Measurements from ENCODE around the gene LRRC8D. TPM values are rescaled to one million over a fixed set of nuclear protein-coding genes. Genes with fewer than 3 reads are reported as not detected.

The LRRC8D gene
- total and polyA plus RNA-seq, 2 of the 4 experiments (the other 2 are of a cell fraction), result 34.1 to 35.3 TPM

DNA sequence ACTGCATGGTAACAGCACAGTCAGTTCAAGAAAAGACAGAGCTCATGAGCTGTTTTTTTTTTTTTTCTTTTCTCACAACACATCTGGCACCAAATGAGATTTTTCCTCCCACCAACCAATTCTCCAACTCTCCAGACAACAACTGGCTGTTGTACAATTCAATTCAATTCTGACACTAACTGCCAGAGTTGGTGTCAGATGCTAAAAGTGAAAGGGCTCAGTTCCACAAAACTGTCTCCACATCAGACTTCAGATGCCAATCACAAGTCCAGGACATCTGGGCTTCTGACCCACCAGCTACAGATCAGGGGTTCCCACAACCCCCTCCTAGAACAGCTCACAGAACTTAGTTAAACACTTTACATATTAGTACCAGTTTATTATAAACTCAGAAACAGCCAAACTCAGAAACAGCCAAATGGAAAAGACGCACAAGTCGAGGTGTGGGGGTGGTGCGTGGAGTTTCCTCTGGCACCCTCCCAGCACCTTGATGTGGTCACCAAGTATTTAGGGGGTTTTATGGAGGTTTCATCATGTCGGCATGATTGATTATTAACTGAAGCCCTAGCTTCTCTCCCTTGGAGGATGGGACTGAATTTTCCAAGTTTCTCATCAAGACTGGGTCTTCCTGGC lies 39.2 kb upstream of the LRRC8D start:
- intact Hi-C loops (cut with micrococcal nuclease), result loop anchor here (5.0 to 10.0 kb wide), 2 partner anchors 336 to 1483 kb away; no protein-coding TSS in a partner anchor
- in situ Hi-C loops (cut with MboI; ENCODE audit: low sequenced_read_pairs), result no loop called here
- no TSS peak for BruUV-seq (replicated peaks)
- dilution Hi-C loops (cut with HindIII; ENCODE audit: low sequenced_read_pairs, unreplicated experiment), result no loop called here
- Histone ChIP-seq H4K20me1 (ENCODE audit: insufficient read depth, low read length) (no peaks in the 10 kb centered on the region), H2AK5ac (ENCODE audit: low read depth, low read length) (no peak overlapping the region), H4K5ac (ENCODE audit: low read depth, low read length) (no peak overlapping the region), H2BK120ac (ENCODE audit: low read depth, low read length) (no peak overlapping the region), H2BK20ac (ENCODE audit: low read depth, low read length) (no peak overlapping the region), H3K4me2 (ENCODE audit: low read depth, low read length) (no peak overlapping the region), H3K18ac (ENCODE audit: low read depth, low read length) (no peak overlapping the region), H3K4me1 (ENCODE audit: control insufficient read depth, insufficient read depth, low read length) (peaks cover 3% of the 10 kb centered on the region), H3K9me1 (ENCODE audit: insufficient read depth, low read length) (no peaks in the 10 kb centered on the region), H4K8ac (ENCODE audit: low read depth in 2 of 2, low read length in 2 of 2) (no peak overlapping the region), H3K56ac (ENCODE audit: extremely low read depth, insufficient read depth, low read length) (no peak overlapping the region), H3K23ac (ENCODE audit: low read depth, low read length) (no peak overlapping the region), H3K4ac (ENCODE audit: low read depth, low read length) (no peak overlapping the region), H3K79me1 (ENCODE audit: low read depth in 1 of 2, low read length in 2 of 2) (no peaks in the 10 kb centered on the region), H3K9ac (ENCODE audit: low read depth, low read length) (no peak overlapping the region), H2BK5ac (ENCODE audit: low read depth, low read length, poor library complexity, severe bottlenecking) (no peak overlapping the region), H3K4me3 (ENCODE audit: insufficient read depth, low read depth, low read length) (no peak overlapping the region), H3K9me3 (ENCODE audit: control insufficient read depth, insufficient read depth, low read length) (no peaks in the 10 kb centered on the region), H2AFZ (replicated peaks; ENCODE audit: low read length, poor library complexity) (no peak overlapping the region), H3K27ac (ENCODE audit: insufficient read depth, low read length) (no peak overlapping the region), H2AK9ac (replicated peaks; ENCODE audit: low read depth, low read length, poor library complexity) (no peak overlapping the region), H4K91ac (ENCODE audit: insufficient read depth, low read depth, low read length) (no peak overlapping the region), H3K14ac (replicated peaks; ENCODE audit: low read depth, low read length) (no peak overlapping the region), H3K36me3 (ENCODE audit: control insufficient read depth, insufficient read depth, low read length) (no peaks in the 10 kb centered on the region), H2BK15ac (ENCODE audit: low read depth, low read length) (no peak overlapping the region), H3K27me3 (ENCODE audit: control insufficient read depth, insufficient read depth, low read length) (peaks cover 4% of the 10 kb centered on the region; the same call in 1 of the 2 replicates)
- TF ChIP-seq MAZ (IDR thresholded peaks at IDR 0.05; ENCODE audit: borderline replicate concordance, low read depth, low read length) (no peak), RAD21 (IDR thresholded peaks at IDR 0.05; ENCODE audit: low read length) (no peak), RCOR1 (IDR thresholded peaks at IDR 0.05; ENCODE audit: insufficient replicate concordance, low read length) (no peak), SMC3 (IDR thresholded peaks at IDR 0.05; ENCODE audit: low read depth, low read length) (no peak), POLR2A (IDR thresholded peaks at IDR 0.05; ENCODE audit: low read depth, low read length) (no peak), NFE2L2 (IDR thresholded peaks at IDR 0.05; ENCODE audit: low read depth, low read length) (no peak), MXI1 (IDR thresholded peaks at IDR 0.05; ENCODE audit: borderline replicate concordance, low read depth, low read length) (no peak), RFX5 (IDR thresholded peaks at IDR 0.05; ENCODE audit: low read depth, low read length) (no peak), FOS (IDR thresholded peaks at IDR 0.05; ENCODE audit: low read depth, low read length) (no peak), MAFK (IDR thresholded peaks at IDR 0.05; ENCODE audit: low read depth, low read length) (no peak), BHLHE40 (IDR thresholded peaks at IDR 0.05; ENCODE audit: low read depth, low read length) (no peak), CEBPB (IDR thresholded peaks at IDR 0.05; ENCODE audit: low read depth, low read length) (no peak), CHD1 (IDR thresholded peaks at IDR 0.05; ENCODE audit: low read depth, low read length) (no peak)
- TF ChIP-seq, protein P1, sequence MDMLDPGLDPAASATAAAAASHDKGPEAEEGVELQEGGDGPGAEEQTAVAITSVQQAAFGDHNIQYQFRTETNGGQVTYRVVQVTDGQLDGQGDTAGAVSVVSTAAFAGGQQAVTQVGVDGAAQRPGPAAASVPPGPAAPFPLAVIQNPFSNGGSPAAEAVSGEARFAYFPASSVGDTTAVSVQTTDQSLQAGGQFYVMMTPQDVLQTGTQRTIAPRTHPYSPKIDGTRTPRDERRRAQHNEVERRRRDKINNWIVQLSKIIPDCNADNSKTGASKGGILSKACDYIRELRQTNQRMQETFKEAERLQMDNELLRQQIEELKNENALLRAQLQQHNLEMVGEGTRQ (IDR thresholded peaks at IDR 0.05; ENCODE audit: low read depth, low read length), result no peak
- TF ChIP-seq, protein P2, sequence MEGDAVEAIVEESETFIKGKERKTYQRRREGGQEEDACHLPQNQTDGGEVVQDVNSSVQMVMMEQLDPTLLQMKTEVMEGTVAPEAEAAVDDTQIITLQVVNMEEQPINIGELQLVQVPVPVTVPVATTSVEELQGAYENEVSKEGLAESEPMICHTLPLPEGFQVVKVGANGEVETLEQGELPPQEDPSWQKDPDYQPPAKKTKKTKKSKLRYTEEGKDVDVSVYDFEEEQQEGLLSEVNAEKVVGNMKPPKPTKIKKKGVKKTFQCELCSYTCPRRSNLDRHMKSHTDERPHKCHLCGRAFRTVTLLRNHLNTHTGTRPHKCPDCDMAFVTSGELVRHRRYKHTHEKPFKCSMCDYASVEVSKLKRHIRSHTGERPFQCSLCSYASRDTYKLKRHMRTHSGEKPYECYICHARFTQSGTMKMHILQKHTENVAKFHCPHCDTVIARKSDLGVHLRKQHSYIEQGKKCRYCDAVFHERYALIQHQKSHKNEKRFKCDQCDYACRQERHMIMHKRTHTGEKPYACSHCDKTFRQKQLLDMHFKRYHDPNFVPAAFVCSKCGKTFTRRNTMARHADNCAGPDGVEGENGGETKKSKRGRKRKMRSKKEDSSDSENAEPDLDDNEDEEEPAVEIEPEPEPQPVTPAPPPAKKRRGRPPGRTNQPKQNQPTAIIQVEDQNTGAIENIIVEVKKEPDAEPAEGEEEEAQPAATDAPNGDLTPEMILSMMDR (conservative IDR thresholded peaks at IDR 0.05; ENCODE audit: low read depth, low read length), result no peak
- TF ChIP-seq, protein P3, sequence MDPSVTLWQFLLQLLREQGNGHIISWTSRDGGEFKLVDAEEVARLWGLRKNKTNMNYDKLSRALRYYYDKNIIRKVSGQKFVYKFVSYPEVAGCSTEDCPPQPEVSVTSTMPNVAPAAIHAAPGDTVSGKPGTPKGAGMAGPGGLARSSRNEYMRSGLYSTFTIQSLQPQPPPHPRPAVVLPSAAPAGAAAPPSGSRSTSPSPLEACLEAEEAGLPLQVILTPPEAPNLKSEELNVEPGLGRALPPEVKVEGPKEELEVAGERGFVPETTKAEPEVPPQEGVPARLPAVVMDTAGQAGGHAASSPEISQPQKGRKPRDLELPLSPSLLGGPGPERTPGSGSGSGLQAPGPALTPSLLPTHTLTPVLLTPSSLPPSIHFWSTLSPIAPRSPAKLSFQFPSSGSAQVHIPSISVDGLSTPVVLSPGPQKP (IDR thresholded peaks at IDR 0.05; ENCODE audit: borderline replicate concordance, low read depth, low read length), result no peak
- WGBS, 2 experiments (ENCODE audit: extremely low coverage in 2 of 2, insufficient read length in 1 of 2), result no CpG with 5 or more reads among the region's 4 CpGs
- ChIA-PET CTCF (interaction anchor here (0.6 to 1.7 kb wide), 5 partner anchors 12 to 308 kb away, joined by 3 to 6 read pairs (median 4); no protein-coding TSS in a partner anchor), POLR2A (ENCODE audit: unreplicated experiment) (no interaction called here)
- no peak for ATAC-seq (ENCODE audit: low read depth)
- no peak for DNase-seq
